HG03442 (cell line): ENCODE results near the gene CDC123.
"Not testable (repeated sequence)": the region's sequence is repeated elsewhere in the genome, so short reads cannot be mapped to it uniquely, and the experiment has no call there.

Experiments used
- ATAC-seq: cut with Tn5 transposase; IDR thresholded peaks from one replicate; pipeline ENCODE4 v1.9.1; 2021; ENCODE audit warnings: mild to moderate bottlenecking, moderate library complexity; ENCODE audit not compliant: unreplicated experiment

CDC123 gene

GRCh38 chr10:12279281-12279680, 83.3 kb downstream of the CDC123 start:
- no peak for ATAC-seq

GRCh38 chr10:12287772-12288171, 91.8 kb downstream of the CDC123 start:
- no peak for ATAC-seq

GRCh38 chr10:12297784-12298183, 101.8 kb downstream of the CDC123 start:
- ATAC-seq = not testable (repeated sequence)

GRCh38 chr10:12299222-12299965, 103.4 kb downstream of the CDC123 start:
- no peak for ATAC-seq
